Fibroblast of lung (primary cell): ENCODE data around the gene SEMA5A. TPM values are rescaled to one million over a fixed set of nuclear protein-coding genes. Genes with fewer than 3 reads are reported as not detected.

Source experiments
- DNase-seq, 2 donors: peaks; one replicate each; pipeline versions ENCODE4 v3.0.0 to v3.0.0-alpha.2; 2010; ENCODE audit warnings: low read depth in 2 of 2
- H2AFZ ChIP-seq: 2 replicates; pipeline ENCODE4 v1.5.1; 2012; ENCODE audit warnings: low read length, control low read depth, inconsistent platforms
- H3K27ac ChIP-seq: 2 replicates; pipeline ENCODE4 v1.5.1; 2011; ENCODE audit warnings: low read length, control low read depth; ENCODE audit not compliant: insufficient read depth
- H3K27me3 ChIP-seq: 2 replicates; pipeline ENCODE4 v1.5.1; 2011; ENCODE audit warnings: mild to moderate bottlenecking, low read length; ENCODE audit not compliant: control insufficient read depth, insufficient read depth
- H3K36me3 ChIP-seq: 2 replicates; pipeline ENCODE4 v1.5.1; 2011; ENCODE audit warnings: low read length; ENCODE audit not compliant: control insufficient read depth, insufficient read depth
- H3K4me1 ChIP-seq: 2 replicates; pipeline ENCODE4 v1.5.1; 2011; ENCODE audit warnings: low read length; ENCODE audit not compliant: control insufficient read depth, insufficient read depth; ENCODE audit errors: extremely low read depth
- H3K4me2 ChIP-seq: 2 replicates; pipeline ENCODE4 v1.5.1; 2011; ENCODE audit warnings: low read length, control low read depth; ENCODE audit not compliant: insufficient read depth; ENCODE audit errors: extremely low read depth
- H3K4me3 ChIP-seq, 4 experiments: fragments of 200-600 bp in 1 of 4; sonication (generic) in 1 of 4; replicated peaks in 1 of 4; 2 replicates each; pipeline ENCODE4 v1.5.1; 2011 to 2016; ENCODE audit warnings: low read length in 4 of 4, low read depth in 3 of 4, mild to moderate bottlenecking in 3 of 4, control low read depth in 2 of 4, inconsistent platforms in 1 of 4, mixed read lengths in 1 of 4; ENCODE audit not compliant: insufficient read depth in 1 of 4; ENCODE audit errors: control extremely low read depth in 1 of 4
- H3K79me2 ChIP-seq: 2 replicates; pipeline ENCODE4 v1.5.1; 2012; ENCODE audit warnings: mild to moderate bottlenecking, low read length, inconsistent platforms; ENCODE audit not compliant: control insufficient read depth, insufficient read depth
- H3K9ac ChIP-seq: 2 replicates; pipeline ENCODE4 v1.5.1; 2011; ENCODE audit warnings: mild to moderate bottlenecking, low read length, control low read depth; ENCODE audit not compliant: insufficient read depth
- H3K9me3 ChIP-seq: 2 replicates; pipeline ENCODE4 v1.5.1; 2012; ENCODE audit warnings: low read depth, low read length; ENCODE audit not compliant: control insufficient read depth, insufficient read depth
- H4K20me1 ChIP-seq: 2 replicates; pipeline ENCODE4 v1.5.1; 2011; ENCODE audit warnings: low read length; ENCODE audit not compliant: control insufficient read depth, insufficient read depth; ENCODE audit errors: extremely low read depth
- CTCF ChIP-seq, 2 donors: IDR thresholded peaks in 1 of 2; conservative IDR thresholded peaks in 1 of 2; 1 replicate in 1 of 2; 2 replicates in 1 of 2; pipeline ENCODE4 v1.5.1; 2011 to 2012; ENCODE audit warnings: low read length in 2 of 2, control low read depth in 1 of 2, inconsistent platforms in 1 of 2, low read depth in 1 of 2, mild to moderate bottlenecking in 1 of 2
- EZH2 ChIP-seq: IDR thresholded peaks from 2 replicates; pipeline ENCODE4 v1.5.1; 2012; ENCODE audit warnings: low read length, control low read depth, mild to moderate bottlenecking; ENCODE audit errors: missing control alignments
- polyA plus RNA-seq, 2 donors: library from polyadenylated mRNA; depleted of rRNA in 1 of 2; stranded (reverse) in 1 of 2; unstranded in 1 of 2; fragments of >200 nt; gene quantifications; 2 replicates each; pipeline ENCODE4 v1.2.1, GENCODE V29; 2011 to 2012; ENCODE audit warnings: missing spikeins in 1 of 2
- total RNA-seq: library from RNA; depleted of rRNA; stranded (reverse); fragments of >200 nt; gene quantifications from 2 replicates; pipeline ENCODE4 v1.2.1, GENCODE V29; 2014

Gene SEMA5A
- total and polyA plus RNA-seq, 2 donors (not counting 1 experiment from before 2014, with no cell fraction given), result 30.6 to 49.0 TPM

DNA sequence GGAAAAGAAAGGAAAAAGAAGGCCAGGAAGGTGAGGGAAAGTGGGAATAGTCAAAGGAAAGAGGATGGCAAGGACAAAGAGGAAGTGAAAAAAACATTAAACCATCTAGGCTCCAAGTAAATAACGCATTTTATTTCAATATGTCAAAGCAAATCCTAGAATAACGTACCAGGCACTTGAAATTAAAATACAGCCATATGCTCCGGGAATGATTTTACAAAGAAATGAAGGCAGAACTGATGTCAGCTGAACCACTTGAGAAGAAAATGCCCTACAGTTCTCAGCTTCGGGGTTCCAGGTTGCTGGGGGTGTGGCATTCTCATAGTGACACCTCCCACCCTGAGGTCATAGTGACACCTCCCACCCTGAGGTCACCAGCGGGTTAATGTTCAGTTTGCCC lies 281.6 kb downstream of the SEMA5A start:
- Histone ChIP-seq H4K20me1 (no peaks in the 10 kb centered on the region), H3K4me2 (no peak overlapping the region), H3K36me3 (no peaks in the 10 kb centered on the region), H3K27me3 (no peaks in the 10 kb centered on the region), H3K9ac (no peak overlapping the region), H3K4me1 (peaks cover 6% of the 10 kb centered on the region), H2AFZ (no peak overlapping the region), H3K79me2 (no peaks in the 10 kb centered on the region), H3K4me3 (no peak overlapping the region), H3K27ac (no peak overlapping the region), H3K9me3 (no peaks in the 10 kb centered on the region)
- TF ChIP-seq CTCF (conservative IDR thresholded peaks at IDR 0.05 in 1 of 2, IDR thresholded peaks at IDR 0.05 in 1 of 2; ENCODE audit: low read depth in 1 of 2, low read length in 2 of 2) (no peak), EZH2 (no peak)
- DNase-seq, result no peak

GRCh38 chr5:9263656-9264055 lies 282.2 kb downstream of the SEMA5A start:
- TF ChIP-seq EZH2 (no peak), CTCF (conservative IDR thresholded peaks at IDR 0.05 in 1 of 2, IDR thresholded peaks at IDR 0.05 in 1 of 2; ENCODE audit: low read depth in 1 of 2, low read length in 2 of 2) (no peak)
- no peak for DNase-seq
- H2AFZ ChIP-seq, result no peak overlapping the region

GRCh38 chr5:9251379-9251980 lies 294.4 kb downstream of the SEMA5A start:
- Histone ChIP-seq H3K9ac (no peak overlapping the region), H3K4me2 (no peak overlapping the region), H2AFZ (no peak overlapping the region), H3K4me1 (peaks cover 2% of the 10 kb centered on the region), H3K4me3 (no peak overlapping the region), H3K36me3 (no peaks in the 10 kb centered on the region), H3K27ac (no peak overlapping the region), H3K9me3 (no peaks in the 10 kb centered on the region), H3K27me3 (no peaks in the 10 kb centered on the region), H4K20me1 (no peaks in the 10 kb centered on the region), H3K79me2 (no peaks in the 10 kb centered on the region)
- no peak for TF ChIP-seq CTCF (conservative IDR thresholded peaks at IDR 0.05 in 1 of 2, IDR thresholded peaks at IDR 0.05 in 1 of 2; ENCODE audit: low read depth in 1 of 2, low read length in 2 of 2)
- TF ChIP-seq EZH2, result no peak
- DNase-seq, result peak; percentile 66 to 76

More at GRCh38 chr5:9263656-9264055, 282.2 kb downstream of the SEMA5A start:
- no peaks in the 10 kb centered on the region for H3K79me2 ChIP-seq
- H3K4me1 ChIP-seq, result peaks cover 6% of the 10 kb centered on the region
- no peaks in the 10 kb centered on the region for H3K27me3 ChIP-seq
- H3K4me2 ChIP-seq, result no peak overlapping the region
- H3K4me3 ChIP-seq, result no peak overlapping the region
- no peaks in the 10 kb centered on the region for H3K9me3 ChIP-seq
- H3K9ac ChIP-seq, result no peak overlapping the region
- no peaks in the 10 kb centered on the region for H4K20me1 ChIP-seq
- H3K27ac ChIP-seq, result no peak overlapping the region
- no peaks in the 10 kb centered on the region for H3K36me3 ChIP-seq
